ENCODE results near the gene RABL2B.
"Not testable (repeated sequence)": the region's sequence is repeated elsewhere in the genome, so short reads cannot be mapped to it uniquely, and the experiment has no call there.

DNA sequence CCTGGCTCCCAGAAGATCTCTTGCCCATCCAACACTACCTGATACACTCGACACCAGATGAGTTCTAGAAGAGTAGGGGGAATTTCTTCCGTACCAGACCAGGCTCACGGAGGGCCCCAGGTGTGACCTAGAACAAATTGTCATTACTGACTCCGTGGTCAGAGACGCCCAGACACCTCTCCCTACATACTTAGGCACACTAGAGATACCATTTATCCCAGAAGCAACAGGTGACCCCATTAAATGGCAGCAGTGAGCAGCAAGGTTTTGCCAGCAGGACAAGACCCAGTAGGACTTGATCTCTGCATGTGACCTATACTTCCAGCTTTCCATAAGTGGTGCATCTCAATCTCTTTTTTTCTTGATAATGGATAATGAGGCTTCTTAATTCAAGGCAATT is 42.7 kb downstream of the RABL2B start:
- TF ChIP-seq POLR2A (IDR thresholded peaks at IDR 0.05), result not testable (repeated sequence)
- TF ChIP-seq, protein P1, sequence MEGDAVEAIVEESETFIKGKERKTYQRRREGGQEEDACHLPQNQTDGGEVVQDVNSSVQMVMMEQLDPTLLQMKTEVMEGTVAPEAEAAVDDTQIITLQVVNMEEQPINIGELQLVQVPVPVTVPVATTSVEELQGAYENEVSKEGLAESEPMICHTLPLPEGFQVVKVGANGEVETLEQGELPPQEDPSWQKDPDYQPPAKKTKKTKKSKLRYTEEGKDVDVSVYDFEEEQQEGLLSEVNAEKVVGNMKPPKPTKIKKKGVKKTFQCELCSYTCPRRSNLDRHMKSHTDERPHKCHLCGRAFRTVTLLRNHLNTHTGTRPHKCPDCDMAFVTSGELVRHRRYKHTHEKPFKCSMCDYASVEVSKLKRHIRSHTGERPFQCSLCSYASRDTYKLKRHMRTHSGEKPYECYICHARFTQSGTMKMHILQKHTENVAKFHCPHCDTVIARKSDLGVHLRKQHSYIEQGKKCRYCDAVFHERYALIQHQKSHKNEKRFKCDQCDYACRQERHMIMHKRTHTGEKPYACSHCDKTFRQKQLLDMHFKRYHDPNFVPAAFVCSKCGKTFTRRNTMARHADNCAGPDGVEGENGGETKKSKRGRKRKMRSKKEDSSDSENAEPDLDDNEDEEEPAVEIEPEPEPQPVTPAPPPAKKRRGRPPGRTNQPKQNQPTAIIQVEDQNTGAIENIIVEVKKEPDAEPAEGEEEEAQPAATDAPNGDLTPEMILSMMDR (IDR thresholded peaks at IDR 0.05), result not testable (repeated sequence)
